GM18511 (cell line): ENCODE data around the gene OR52H1.
"Not testable (repeated sequence)": the region's sequence is repeated elsewhere in the genome, so short reads cannot be mapped to it uniquely, and the experiment has no call there.

ENCODE experiments used
- ATAC-seq: cut with Tn5 transposase; IDR thresholded peaks from one replicate; pipeline ENCODE4 v1.9.1; 2021; ENCODE audit warnings: mild to moderate bottlenecking, moderate library complexity; ENCODE audit not compliant: unreplicated experiment

OR52H1 gene

GRCh38 chr11:5548440-5548839 is at the start of gene OR52H1:
Gene OR52H1 (minus strand): TSS chr11:5548540. CDS start chr11:5545505, 3,035 bp downstream.
- ATAC-seq = no peak

DNA sequence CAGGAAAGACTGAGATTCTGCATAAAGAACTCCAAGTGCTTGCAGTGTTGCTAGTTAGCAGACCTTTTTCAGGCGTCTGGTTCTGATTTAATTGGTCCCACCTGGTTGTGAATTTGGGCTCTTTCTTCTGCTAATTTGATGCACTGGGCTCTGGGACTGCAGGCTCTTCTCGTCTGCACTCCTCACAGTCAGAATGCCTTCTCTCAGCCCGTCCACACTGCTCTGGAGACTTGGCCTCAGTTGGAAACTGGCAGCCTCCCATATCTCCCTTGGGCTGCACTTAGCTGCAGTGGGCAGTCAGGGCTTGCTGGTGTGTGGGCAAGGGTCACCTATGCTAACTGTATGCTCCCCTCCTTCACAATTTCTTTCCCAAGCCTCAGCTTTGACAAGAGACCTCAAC is 49.6 kb upstream of the OR52H1 start:
- ATAC-seq = no peak

DNA sequence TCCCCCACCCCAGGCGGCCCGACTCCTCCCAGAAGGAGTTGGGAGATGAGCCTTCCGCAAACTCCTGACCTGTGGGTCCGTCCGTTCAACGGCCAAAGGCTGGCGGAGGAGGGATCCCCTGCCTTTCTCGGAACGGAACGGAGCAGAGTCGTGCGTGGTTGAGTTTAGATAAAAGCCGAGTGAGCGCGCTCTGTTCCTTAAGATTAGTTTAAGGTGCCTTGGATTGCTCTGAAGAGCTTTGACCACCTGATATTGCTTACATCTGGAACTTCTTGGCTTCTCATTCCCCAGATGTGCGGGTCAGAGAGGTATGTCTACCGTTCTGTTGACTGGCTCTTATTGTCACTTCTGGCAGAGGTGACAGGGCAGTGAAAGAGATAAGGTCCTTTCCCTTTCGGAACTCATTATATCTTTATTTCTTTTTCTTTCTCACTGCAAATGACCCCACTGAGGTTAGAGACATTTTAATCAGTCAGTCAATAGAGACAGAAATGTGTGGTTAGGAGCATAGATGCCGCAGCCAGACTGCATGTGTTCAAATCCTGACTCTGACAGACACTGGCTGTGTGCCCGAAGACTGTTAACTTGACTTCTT is 48.4 kb upstream of the OR52H1 start, which contains the start of gene TRIM6:
TSS of gene TRIM6 (plus strand) at position 31 of the 595 bp plus-strand sequence. CDS start at position 292, 261 bp downstream.
- ATAC-seq = peak; percentile 41

GRCh38 chr11:5593146-5593545 is 44.8 kb upstream of the OR52H1 start:
- ATAC-seq = no peak

DNA sequence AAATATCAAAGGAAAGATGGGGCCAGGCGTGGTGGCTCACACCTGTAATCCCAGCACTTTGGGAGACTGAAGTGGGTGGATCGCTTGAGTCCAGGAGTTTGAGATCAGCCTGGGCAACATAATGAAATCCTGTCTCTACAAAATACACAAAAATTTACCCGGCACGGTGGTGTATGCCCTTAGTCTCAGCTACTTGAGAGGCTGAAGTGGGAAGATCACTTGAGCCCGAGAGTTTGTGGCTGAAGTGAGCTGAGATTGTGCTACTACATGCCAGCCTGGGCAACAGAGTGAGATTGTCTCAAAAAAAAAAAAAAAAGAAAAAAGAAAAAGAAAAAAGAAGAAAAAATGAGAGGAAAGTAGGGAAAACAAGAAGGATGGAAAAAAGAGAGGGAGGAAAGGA is 44.3 kb upstream of the OR52H1 start:
- no peak for ATAC-seq

- no peak for ATAC-seq
Observed at GRCh38 chr11:5591613-5592012, 43.3 kb upstream of the OR52H1 start.

GRCh38 chr11:5589906-5590305 is 41.6 kb upstream of the OR52H1 start:
- not testable (repeated sequence) for ATAC-seq

GRCh38 chr11:5584458-5584857 is 36.1 kb upstream of the OR52H1 start:
- ATAC-seq = not testable (repeated sequence)

DNA sequence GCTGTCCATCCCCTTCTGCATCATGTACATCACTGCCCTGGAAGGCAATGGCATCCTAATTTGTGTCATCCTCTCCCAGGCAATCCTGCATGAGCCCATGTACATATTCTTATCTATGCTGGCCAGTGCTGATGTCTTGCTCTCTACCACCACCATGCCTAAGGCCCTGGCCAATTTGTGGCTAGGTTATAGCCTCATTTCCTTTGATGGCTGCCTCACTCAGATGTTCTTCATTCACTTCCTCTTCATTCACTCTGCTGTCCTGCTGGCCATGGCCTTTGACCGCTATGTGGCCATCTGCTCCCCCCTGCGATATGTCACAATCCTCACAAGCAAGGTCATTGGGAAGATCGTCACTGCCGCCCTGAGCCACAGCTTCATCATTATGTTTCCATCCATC is 32.7 kb upstream of the OR52H1 start:
- ATAC-seq = no peak

- ATAC-seq = no peak
Observed at GRCh38 chr11:5580577-5580976, 32.2 kb upstream of the OR52H1 start, which contains the start of gene OR52B6. Gene OR52B6 (plus strand): TSS chr11:5580877. CDS start chr11:5580877, 0 bp downstream.

GRCh38 chr11:5577101-5577500 is 28.8 kb upstream of the OR52H1 start:
- no peak for ATAC-seq

DNA sequence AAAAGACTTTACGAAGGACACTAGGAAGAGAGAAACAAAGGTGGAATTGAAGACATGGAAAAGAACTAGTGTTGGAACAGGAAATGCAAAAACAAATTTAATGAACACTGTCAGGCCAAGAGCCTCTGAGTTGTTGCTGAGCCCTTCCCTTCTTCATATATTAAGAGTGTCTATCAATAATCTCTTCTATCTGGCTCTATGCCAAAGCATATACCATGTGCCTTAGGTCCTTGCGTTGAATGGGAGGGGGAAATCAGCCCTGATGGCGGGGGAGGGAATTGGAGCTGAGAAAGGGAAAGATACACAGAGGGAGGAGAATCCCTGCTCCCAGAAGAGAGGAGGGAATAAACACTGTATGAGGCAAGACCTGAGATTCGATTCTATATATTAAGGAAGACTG is 26.8 kb upstream of the OR52H1 start:
- ATAC-seq = no peak

DNA sequence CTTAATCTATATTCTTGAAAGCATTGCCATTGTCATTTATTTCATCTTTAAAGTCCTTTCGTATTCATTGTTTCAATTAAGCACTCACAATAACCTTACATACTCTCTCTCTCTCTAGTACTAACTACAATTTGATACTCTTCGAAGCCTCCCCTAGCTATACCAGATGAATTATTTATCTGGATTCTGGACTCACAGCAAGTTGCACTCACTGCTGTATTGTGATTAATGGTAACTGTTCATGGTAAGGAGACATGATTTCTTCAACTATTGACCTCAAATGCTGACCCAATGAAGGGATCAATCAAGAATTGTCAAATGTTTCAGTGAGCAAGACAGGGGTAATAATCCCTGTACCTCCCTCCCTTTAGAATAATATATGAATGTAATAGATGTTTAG is 26.3 kb upstream of the OR52H1 start:
- ATAC-seq = no peak

DNA sequence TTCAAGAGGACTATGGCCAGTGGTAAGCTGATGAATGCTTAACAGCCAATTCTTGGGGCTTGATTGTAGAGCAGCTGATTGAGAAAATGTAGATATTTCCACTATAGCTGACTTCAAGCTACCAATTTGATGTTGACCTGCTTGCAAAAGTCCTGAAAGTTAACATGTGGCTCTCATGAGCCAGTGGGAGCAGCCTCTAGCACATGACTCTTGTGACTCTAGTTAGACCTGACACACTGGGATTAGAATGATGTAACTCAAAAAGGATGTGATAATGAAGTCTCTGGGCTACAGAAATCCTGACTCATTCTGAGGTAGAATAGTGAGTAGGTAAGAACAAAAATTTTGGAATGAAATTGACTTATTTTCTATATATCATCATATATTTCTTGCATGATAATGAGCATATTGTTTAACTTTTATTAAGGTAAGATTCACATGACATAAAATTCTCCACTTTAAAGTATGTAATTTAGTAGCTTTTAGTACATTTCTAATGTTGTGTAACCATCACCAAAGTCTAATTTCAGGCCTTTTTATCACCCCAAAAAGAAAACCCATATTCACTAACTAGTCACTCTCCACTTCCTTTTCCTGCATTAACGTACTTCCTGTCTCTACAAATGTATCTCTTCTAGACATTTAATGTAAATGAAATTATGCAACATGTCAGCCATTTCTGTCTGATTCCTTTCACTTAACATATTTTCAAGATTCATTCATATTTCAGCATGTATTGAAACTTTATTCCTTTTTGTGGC is 16.1 kb upstream of the OR52H1 start:
- no peak for ATAC-seq

GRCh38 chr11:5557751-5558150 is 9.4 kb upstream of the OR52H1 start:
- ATAC-seq = no peak

DNA sequence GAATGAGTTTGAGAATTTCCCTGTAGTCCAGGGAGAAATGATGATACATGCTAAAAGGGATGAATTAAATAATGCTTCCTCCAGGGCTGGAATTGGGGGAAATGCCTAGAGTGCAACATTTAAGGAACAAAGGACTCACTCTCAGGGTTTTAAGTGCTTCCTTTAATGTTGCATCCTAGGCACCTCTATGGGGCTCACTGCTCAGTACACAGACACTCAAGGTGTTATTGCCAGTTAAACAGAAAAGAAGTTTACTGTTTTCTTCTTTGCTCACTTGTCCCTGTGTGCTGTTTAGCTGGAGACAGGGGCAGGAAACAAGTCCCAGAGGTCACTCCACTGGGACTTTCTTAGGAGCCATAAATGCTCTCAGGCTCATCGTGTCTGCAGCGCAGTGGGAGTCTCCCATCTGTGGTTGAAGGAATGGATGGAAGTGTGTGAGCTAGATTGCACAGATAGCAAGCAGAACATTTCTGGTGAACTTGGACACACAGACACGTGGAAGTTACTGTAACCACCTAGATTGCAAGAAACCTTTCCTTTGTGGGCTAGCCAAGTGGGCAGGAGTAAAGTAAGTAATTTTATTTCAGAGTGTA is 8.4 kb upstream of the OR52H1 start:
- no peak for ATAC-seq

DNA sequence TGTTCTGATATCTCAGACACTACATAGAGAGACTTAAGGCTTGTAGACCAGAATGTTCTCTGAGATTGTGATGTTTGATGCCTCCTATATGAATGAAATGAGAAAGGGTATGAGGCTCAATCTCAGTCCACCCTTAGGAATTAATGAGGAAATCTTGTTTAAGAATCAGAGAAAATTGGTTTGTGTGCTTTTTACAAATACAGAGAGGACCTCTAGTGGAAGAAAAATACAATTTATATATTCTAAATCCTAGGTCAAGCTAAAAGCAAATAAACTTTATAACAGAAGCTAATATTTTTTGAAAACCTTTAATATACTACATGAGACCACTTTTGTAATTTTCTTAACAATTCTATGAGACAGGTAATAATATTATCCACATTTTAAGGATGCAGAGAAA is 5.0 kb upstream of the OR52H1 start:
- ATAC-seq = no peak

GRCh38 chr11:5550440-5551095 is 2.2 kb upstream of the OR52H1 start:
- ATAC-seq = peak; percentile 68

DNA sequence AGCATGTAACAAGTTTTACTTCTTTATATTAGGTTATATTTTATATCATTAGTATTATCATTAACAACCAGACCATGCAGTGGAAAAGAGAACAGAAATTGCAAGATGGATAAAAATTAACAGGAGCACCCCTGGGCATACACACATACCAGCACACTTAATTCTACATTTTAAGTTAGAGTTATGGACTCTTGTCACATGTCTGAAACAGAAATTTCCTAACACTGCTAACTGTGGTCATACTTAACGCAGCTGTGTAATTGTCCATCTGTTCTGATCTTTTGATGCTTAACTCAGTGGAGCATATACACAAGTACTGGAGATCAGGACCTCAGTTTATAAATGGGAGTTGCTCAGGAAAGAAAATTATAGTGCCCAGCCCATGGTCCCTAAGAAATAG is 358 bp downstream of the OR52H1 start:
- ATAC-seq = peak; percentile 71

GRCh38 chr11:5546457-5546856 is 1.9 kb downstream of the OR52H1 start:
- ATAC-seq = no peak

- no peak for ATAC-seq
Observed at GRCh38 chr11:5541427-5541826, 6.9 kb downstream of the OR52H1 start.
